Fibroblast of villous mesenchyme (primary cell): ENCODE measurements around the gene ROPN1B. TPM values are rescaled to one million over a fixed set of nuclear protein-coding genes. Genes with fewer than 3 reads are reported as not detected.

ENCODE experiments used
- DNase-seq: peaks from one replicate; pipeline ENCODE4 v3.0.0-alpha.2; 2010; ENCODE audit warnings: low read depth
- H3K4me3 ChIP-seq: 2 replicates; pipeline ENCODE4 v1.5.1; 2011; ENCODE audit warnings: low read depth, mild to moderate bottlenecking, low read length
- total RNA-seq: library from RNA; depleted of rRNA; stranded (reverse); fragments of >200 nt; gene quantifications from 2 replicates; pipeline ENCODE4 v1.2.3, GENCODE V29; 2012
- TF ChIP-seq, protein P1 (sequence below): IDR thresholded peaks from 2 replicates; pipeline ENCODE4 v1.5.1; 2012; ENCODE audit warnings: low read depth, mild to moderate bottlenecking, low read length; ENCODE audit not compliant: insufficient read depth

The ROPN1B gene
- total RNA-seq, 1 donor = 0.43 TPM

DNA sequence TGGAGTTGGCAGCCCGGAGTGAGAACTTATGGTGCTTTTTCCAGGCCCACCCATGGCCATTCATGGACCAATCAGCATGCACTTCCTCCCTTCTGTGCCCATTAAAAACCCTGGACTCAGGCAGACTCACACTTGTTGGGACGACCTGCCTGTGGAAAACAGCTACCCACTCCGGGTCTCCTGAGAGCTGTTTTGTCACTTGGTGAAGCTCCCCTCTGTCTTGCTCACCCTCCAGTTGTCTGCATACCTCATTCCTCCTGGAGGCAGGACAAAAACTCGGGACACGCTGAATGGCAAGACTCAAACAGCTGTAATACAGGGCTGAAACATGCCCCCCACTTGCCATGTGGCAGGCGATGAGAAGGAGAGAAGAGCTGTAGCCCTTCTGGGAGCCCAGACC lies 35.2 kb downstream of the ROPN1B start:
- DNase-seq = no peak
- TF ChIP-seq, protein P1, sequence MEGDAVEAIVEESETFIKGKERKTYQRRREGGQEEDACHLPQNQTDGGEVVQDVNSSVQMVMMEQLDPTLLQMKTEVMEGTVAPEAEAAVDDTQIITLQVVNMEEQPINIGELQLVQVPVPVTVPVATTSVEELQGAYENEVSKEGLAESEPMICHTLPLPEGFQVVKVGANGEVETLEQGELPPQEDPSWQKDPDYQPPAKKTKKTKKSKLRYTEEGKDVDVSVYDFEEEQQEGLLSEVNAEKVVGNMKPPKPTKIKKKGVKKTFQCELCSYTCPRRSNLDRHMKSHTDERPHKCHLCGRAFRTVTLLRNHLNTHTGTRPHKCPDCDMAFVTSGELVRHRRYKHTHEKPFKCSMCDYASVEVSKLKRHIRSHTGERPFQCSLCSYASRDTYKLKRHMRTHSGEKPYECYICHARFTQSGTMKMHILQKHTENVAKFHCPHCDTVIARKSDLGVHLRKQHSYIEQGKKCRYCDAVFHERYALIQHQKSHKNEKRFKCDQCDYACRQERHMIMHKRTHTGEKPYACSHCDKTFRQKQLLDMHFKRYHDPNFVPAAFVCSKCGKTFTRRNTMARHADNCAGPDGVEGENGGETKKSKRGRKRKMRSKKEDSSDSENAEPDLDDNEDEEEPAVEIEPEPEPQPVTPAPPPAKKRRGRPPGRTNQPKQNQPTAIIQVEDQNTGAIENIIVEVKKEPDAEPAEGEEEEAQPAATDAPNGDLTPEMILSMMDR = no peak
- no peak overlapping the region for H3K4me3 ChIP-seq

DNA sequence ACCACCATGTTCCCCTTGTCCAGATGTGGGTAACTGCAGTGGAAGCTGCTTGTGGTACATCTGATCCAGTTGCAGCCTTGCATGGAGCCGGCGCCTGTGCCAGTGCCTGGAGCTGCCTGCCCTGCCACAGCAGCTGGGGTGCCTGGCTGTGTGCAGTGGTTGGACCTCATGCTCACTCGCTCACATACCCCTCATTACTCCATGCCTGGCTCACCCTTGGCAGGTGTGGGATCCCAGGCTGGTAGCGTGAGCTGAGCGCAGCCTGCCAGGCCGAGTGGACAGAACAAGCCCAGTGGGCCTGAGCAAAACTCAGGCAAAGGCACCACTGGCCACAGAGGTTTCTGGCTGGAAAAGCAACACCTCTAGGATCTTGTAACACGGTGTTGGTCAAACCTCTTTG lies 35.7 kb downstream of the ROPN1B start:
- TF ChIP-seq, protein P1 = no peak
- no peak overlapping the region for H3K4me3 ChIP-seq
- no peak for DNase-seq

DNA sequence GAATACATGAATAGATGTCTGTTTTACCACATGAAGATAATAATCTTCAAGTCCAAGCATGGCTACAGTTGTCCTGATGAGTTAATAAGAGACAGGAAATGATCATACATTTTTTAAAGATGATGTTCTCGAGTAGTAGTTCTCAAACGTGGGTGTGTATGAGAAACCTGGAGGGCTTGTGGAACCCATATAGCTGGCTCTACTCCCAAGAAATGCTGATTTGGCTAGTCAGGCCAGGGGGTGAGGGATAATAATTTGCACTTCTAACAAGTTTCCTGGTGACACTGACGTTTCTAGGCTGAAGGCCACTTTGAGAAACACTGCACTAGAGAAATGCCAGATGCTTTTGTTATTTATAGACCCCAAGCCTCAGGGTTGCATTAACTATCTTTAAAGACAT lies 37.0 kb downstream of the ROPN1B start:
- DNase-seq = peak; percentile 31
- TF ChIP-seq, protein P1 = no peak
- no peak overlapping the region for H3K4me3 ChIP-seq

DNA sequence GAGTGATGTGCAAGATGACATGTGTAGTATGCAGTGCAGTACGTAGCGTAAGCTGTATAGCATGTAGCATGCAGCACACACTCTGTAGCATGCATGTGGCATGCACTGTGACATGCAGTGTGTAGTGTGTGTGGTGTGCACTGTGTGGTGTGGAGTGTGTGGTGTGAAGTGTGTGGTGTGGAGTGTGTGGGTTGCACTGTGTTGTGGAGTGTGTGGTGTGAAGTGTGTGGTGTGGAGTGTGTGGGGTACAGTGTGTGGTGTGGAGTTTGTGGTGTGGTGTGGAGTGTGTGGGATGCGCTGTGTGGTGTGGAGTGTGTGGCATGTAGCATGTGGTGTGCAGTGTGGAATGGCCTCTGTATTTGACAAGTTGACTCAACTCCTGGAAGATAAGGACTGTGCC lies 39.2 kb downstream of the ROPN1B start:
- no peak overlapping the region for H3K4me3 ChIP-seq
- TF ChIP-seq, protein P1 = no peak
- no peak for DNase-seq

DNA sequence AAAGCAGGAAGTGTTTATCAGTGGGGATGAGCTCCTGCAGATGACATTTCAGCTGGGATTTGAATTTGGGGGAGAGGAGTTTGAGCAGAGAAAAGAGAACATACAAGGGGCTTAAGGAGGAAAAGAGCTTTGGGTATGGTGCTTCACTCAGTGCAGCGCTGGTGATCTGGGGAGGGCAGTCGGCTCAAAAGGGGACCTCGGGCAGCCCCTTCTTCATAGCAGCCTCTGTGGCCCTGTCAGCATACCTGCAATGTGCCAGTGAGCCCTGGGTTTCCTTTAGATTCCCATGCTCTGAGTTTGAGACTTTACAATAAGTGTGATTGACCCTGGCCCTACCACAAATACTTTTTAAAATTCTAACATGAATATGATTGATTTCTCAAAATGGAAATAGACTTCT lies 40.2 kb downstream of the ROPN1B start:
- TF ChIP-seq, protein P1 = no peak
- no peak for DNase-seq
- no peak overlapping the region for H3K4me3 ChIP-seq

DNA sequence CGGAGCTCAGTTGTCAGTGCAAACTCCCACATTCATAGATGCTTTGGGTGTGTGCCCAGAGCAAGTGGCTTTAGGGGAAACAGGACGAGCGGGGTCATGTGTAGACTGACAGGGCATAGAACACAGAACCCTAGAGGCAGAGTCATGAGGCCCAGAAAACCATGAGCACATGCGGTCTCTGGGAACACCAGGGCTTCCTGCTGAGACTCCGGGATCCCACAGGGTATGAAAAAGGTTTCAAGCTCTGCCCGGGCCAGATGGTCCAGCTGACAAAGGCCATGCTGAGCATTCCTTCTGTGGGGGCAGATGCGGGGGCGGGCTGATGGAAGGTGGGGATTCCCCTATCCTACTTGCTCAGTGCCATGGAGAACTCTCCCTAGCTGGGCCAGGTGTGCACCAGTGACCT lies 44.8 kb downstream of the ROPN1B start:
- H3K4me3 ChIP-seq = no peak overlapping the region
- no peak for DNase-seq
- TF ChIP-seq, protein P1 = no peak

DNA sequence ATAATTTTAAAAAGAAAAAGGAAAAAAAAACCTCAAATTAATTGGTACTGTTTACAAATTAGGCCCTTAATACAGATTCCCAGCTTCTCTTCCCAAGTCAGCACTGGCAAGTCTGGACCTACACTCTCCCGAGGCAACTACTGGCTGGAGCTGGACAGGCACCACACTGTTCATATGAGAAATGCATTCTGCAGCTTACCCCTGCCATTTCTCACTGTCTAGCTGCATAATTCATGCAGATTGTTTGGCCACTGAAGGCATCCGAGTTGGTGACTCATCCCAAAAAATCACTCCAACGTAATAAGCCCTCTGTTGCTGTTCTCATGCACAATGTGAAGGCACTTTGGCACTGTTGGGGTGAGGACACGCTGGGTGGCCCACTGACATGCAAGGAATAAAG lies 45.3 kb downstream of the ROPN1B start:
- DNase-seq = peak; percentile 55
- H3K4me3 ChIP-seq = no peak overlapping the region
- TF ChIP-seq, protein P1 = no peak
